Effector memory CD8-positive, alpha-beta T cell (primary cell): Measurements from ENCODE around the gene AFAP1L1.

Experiments used
- ATAC-seq: fragments of 150-1000 bp; cut with Tn5 transposase; replicated peaks from 2 replicates; pipeline ENCODE4 v1.10.0; 2021; ENCODE audit warnings: mild to moderate bottlenecking, moderate library complexity
- DNase-seq, 3 experiments: peaks; one replicate each; pipeline ENCODE4 v3.0.0; 2021
- H3K27ac Mint-ChIP-seq, 2 donors: one replicate each; pipeline ENCODE4 v1.8.0; 2022; ENCODE audit warnings: mild to moderate bottlenecking in 2 of 2, mixed read lengths in 2 of 2, moderate library complexity in 2 of 2
- H3K27me3 Mint-ChIP-seq, 2 donors: one replicate each; pipeline ENCODE4 v1.8.0; 2022; ENCODE audit warnings: mixed read lengths in 2 of 2
- H3K36me3 Mint-ChIP-seq: one replicate; pipeline ENCODE4 v1.8.0; 2022; ENCODE audit warnings: mild to moderate bottlenecking, moderate library complexity, mixed read lengths; ENCODE audit not compliant: insufficient read depth
- H3K4me1 Mint-ChIP-seq, 2 donors: one replicate each; pipeline ENCODE4 v1.8.0; 2022; ENCODE audit warnings: low read depth in 2 of 2, mixed read lengths in 2 of 2
- H3K4me3 Mint-ChIP-seq, 2 donors: one replicate each; pipeline ENCODE4 v1.8.0; 2022; ENCODE audit warnings: mild to moderate bottlenecking in 2 of 2, mixed read lengths in 2 of 2, moderate library complexity in 2 of 2
- H3K9me3 Mint-ChIP-seq, 2 donors: one replicate each; pipeline ENCODE4 v1.8.0; 2022; ENCODE audit warnings: mixed read lengths in 2 of 2
- total RNA-seq, 9 experiments: gene quantifications; one replicate each; lab custom pipeline; 2026; lab: John Stamatoyannopoulos, UW

Gene AFAP1L1
- 0 to 0.60 (median 0) reads per million in 9 experiments for total RNA-seq

GRCh38 chr5:149271716-149272563 is at the start of gene AFAP1L1:
TSS of gene AFAP1L1 (plus strand) at chr5:149271859. CDS start at chr5:149271969, 110 bp downstream.
- H3K27me3 Mint-ChIP-seq: peaks cover 58 to 78% of the 10 kb centered on the region in 2 donors
- H3K4me3 Mint-ChIP-seq: peak within 1 kb of the TSS; percentile 81 to 82
- H3K4me1 Mint-ChIP-seq: peaks cover 7 to 11% of the 10 kb centered on the region in 2 donors
- no peak for DNase-seq
- H3K36me3 Mint-ChIP-seq: no peaks in the 10 kb centered on the region
- H3K9me3 Mint-ChIP-seq: peaks cover 2 to 8% of the 10 kb centered on the region in 2 donors
- peak; percentile 46 for ATAC-seq
- H3K27ac Mint-ChIP-seq: no peak within 1 kb of the TSS

- no peaks in the 10 kb centered on the region for H3K4me1 Mint-ChIP-seq
- peaks cover 7 to 28% of the 10 kb centered on the region in 2 donors for H3K27me3 Mint-ChIP-seq
- H3K4me3 Mint-ChIP-seq: no peak overlapping the region
- ATAC-seq (no peak), DNase-seq (no peak)
- no peak overlapping the region for H3K27ac Mint-ChIP-seq
- H3K36me3 Mint-ChIP-seq: peaks cover 3% of the 10 kb centered on the region
- H3K9me3 Mint-ChIP-seq: no peaks in the 10 kb centered on the region
These were observed 48.4 kb upstream of the AFAP1L1 start for GRCh38 chr5:149223081-149223848.

- DNase-seq (no peak), ATAC-seq (no peak)
- Mint-ChIP-seq H3K9me3 (no peaks in the 10 kb centered on the region), H3K27me3 (peaks cover 7 to 21% of the 10 kb centered on the region in 2 donors), H3K36me3 (peaks cover 3% of the 10 kb centered on the region), H3K4me3 (no peak overlapping the region), H3K4me1 (no peaks in the 10 kb centered on the region), H3K27ac (no peak overlapping the region)
These were observed 47.4 kb upstream of the AFAP1L1 start for GRCh38 chr5:149224282-149224681.

- Mint-ChIP-seq H3K36me3 (no peaks in the 10 kb centered on the region), H3K4me1 (no peaks in the 10 kb centered on the region), H3K4me3 (no peak overlapping the region), H3K27ac (no peak overlapping the region), H3K9me3 (no peaks in the 10 kb centered on the region), H3K27me3 (peaks cover 8 to 28% of the 10 kb centered on the region in 2 donors)
- ATAC-seq (no peak), DNase-seq (no peak)
These were observed 44.4 kb upstream of the AFAP1L1 start for GRCh38 chr5:149227168-149227826.

GRCh38 chr5:149228618-149229297 is 42.9 kb upstream of the AFAP1L1 start:
- H3K27ac Mint-ChIP-seq: no peak overlapping the region
- no peak for ATAC-seq
- H3K36me3 Mint-ChIP-seq: no peaks in the 10 kb centered on the region
- H3K4me3 Mint-ChIP-seq: no peak overlapping the region
- H3K4me1 Mint-ChIP-seq: no peaks in the 10 kb centered on the region
- no peak for DNase-seq
- H3K9me3 Mint-ChIP-seq: no peaks in the 10 kb centered on the region
- peaks cover 16 to 39% of the 10 kb centered on the region in 2 donors for H3K27me3 Mint-ChIP-seq

- DNase-seq: no peak
- no peak for ATAC-seq
- no peak overlapping the region for H3K27ac Mint-ChIP-seq
These were observed 42.2 kb upstream of the AFAP1L1 start for GRCh38 chr5:149229298-149229937.

GRCh38 chr5:149235841-149236240 is 35.8 kb upstream of the AFAP1L1 start:
- DNase-seq (no peak), ATAC-seq (no peak)
- H3K36me3 Mint-ChIP-seq: peaks cover 3% of the 10 kb centered on the region
- no peak overlapping the region for H3K27ac Mint-ChIP-seq
- H3K27me3 Mint-ChIP-seq: peaks cover 20 to 23% of the 10 kb centered on the region in 2 donors
- peaks cover 0 to 5% of the 10 kb centered on the region in 2 donors for H3K9me3 Mint-ChIP-seq
- peaks cover 12 to 18% of the 10 kb centered on the region in 2 donors for H3K4me1 Mint-ChIP-seq
- H3K4me3 Mint-ChIP-seq: no peak overlapping the region

More at GRCh38 chr5:149229298-149229937, 42.2 kb upstream of the AFAP1L1 start:
- H3K27me3 Mint-ChIP-seq: peaks cover 16 to 44% of the 10 kb centered on the region in 2 donors
- H3K4me3 Mint-ChIP-seq: no peak overlapping the region
- H3K4me1 Mint-ChIP-seq: no peaks in the 10 kb centered on the region
- no peaks in the 10 kb centered on the region for H3K36me3 Mint-ChIP-seq
- no peaks in the 10 kb centered on the region for H3K9me3 Mint-ChIP-seq

- Mint-ChIP-seq H3K4me1 (peaks cover 24 to 25% of the 10 kb centered on the region in 2 donors), H3K36me3 (peaks cover 3% of the 10 kb centered on the region), H3K27ac (peak overlapping the region in 1 of 2 donors; percentile 47), H3K27me3 (peaks cover 12 to 18% of the 10 kb centered on the region in 2 donors), H3K4me3 (no peak overlapping the region), H3K9me3 (peaks cover 0 to 12% of the 10 kb centered on the region in 2 donors)
- ATAC-seq: no peak
- no peak for DNase-seq
These were observed 34.0 kb upstream of the AFAP1L1 start for GRCh38 chr5:149237662-149238061.

GRCh38 chr5:149238540-149238939 is 33.1 kb upstream of the AFAP1L1 start:
- Mint-ChIP-seq H3K36me3 (peaks cover 3% of the 10 kb centered on the region), H3K27me3 (peaks cover 5 to 9% of the 10 kb centered on the region in 2 donors), H3K9me3 (peaks cover 0 to 12% of the 10 kb centered on the region in 2 donors), H3K27ac (peak overlapping the region in 1 of 2 donors; percentile 47), H3K4me1 (peaks cover 27 to 32% of the 10 kb centered on the region in 2 donors), H3K4me3 (no peak overlapping the region)
- DNase-seq: no peak
- no peak for ATAC-seq

- H3K27me3 Mint-ChIP-seq: peaks cover 0 to 4% of the 10 kb centered on the region in 2 donors
- peaks cover 0 to 12% of the 10 kb centered on the region in 2 donors for H3K9me3 Mint-ChIP-seq
- H3K4me1 Mint-ChIP-seq: peaks cover 29 to 32% of the 10 kb centered on the region in 2 donors
- H3K27ac Mint-ChIP-seq: peak overlapping the region; percentile 84 to 86
- H3K36me3 Mint-ChIP-seq: peaks cover 3% of the 10 kb centered on the region
- H3K4me3 Mint-ChIP-seq: peak overlapping the region; percentile 76 to 80
- no peak for DNase-seq
- ATAC-seq: no peak
These were observed 31.7 kb upstream of the AFAP1L1 start for GRCh38 chr5:149239917-149240316.

- H3K36me3 Mint-ChIP-seq: peaks cover 3% of the 10 kb centered on the region
- peak; percentile 74 to 82 (median 78) for DNase-seq
- H3K4me3 Mint-ChIP-seq: peak overlapping the region; percentile 76 to 80
- H3K27me3 Mint-ChIP-seq: peaks cover 0 to 8% of the 10 kb centered on the region in 2 donors
- ATAC-seq: peak; percentile 99
- H3K4me1 Mint-ChIP-seq: peaks cover 31 to 35% of the 10 kb centered on the region in 2 donors
- H3K9me3 Mint-ChIP-seq: peaks cover 0 to 12% of the 10 kb centered on the region in 2 donors
- peak overlapping the region; percentile 84 to 86 for H3K27ac Mint-ChIP-seq
These were observed 31.2 kb upstream of the AFAP1L1 start for GRCh38 chr5:149240354-149240998.

GRCh38 chr5:149242339-149242738 is 29.3 kb upstream of the AFAP1L1 start:
- ATAC-seq: no peak
- H3K36me3 Mint-ChIP-seq: peaks cover 3% of the 10 kb centered on the region
- peaks cover 8% of the 10 kb centered on the region in 2 donors for H3K27me3 Mint-ChIP-seq
- H3K4me1 Mint-ChIP-seq: peaks cover 31 to 35% of the 10 kb centered on the region in 2 donors
- no peak for DNase-seq
- peaks cover 0 to 12% of the 10 kb centered on the region in 2 donors for H3K9me3 Mint-ChIP-seq
- peak overlapping the region in 1 of 2 donors; percentile 18 for H3K27ac Mint-ChIP-seq
- H3K4me3 Mint-ChIP-seq: no peak overlapping the region
